D721Med (cell line): ENCODE data around the gene PARP8.

Experiments used
- DNase-seq: peaks from one replicate; pipeline ENCODE4 v3.0.0; 2011; ENCODE audit warnings: low spot score; ENCODE audit not compliant: insufficient read length
- FAIRE-seq: peaks from 2 replicates; lab custom pipeline; 2011; peaks lifted over from hg19 to GRCh38; lab: Jason Lieb, UNC
- CTCF ChIP-seq: IDR thresholded peaks from 2 replicates; pipeline ENCODE4 v1.5.1; 2012; ENCODE audit warnings: mild to moderate bottlenecking, control low read depth; ENCODE audit not compliant: insufficient read depth; ENCODE audit errors: missing control alignments

The PARP8 gene

GRCh38 chr5:50855001-50855400 is 188.6 kb downstream of the PARP8 start:
- DNase-seq, result no peak
- FAIRE-seq, result no peak
- TF ChIP-seq CTCF, result no peak

- FAIRE-seq, result no peak
- TF ChIP-seq CTCF, result no peak
- DNase-seq, result no peak
These were observed 190.1 kb downstream of the PARP8 start for GRCh38 chr5:50856401-50857119.

- TF ChIP-seq CTCF, result no peak
- no peak for DNase-seq
- FAIRE-seq, result no peak
These were observed 197.2 kb downstream of the PARP8 start for GRCh38 chr5:50863534-50864170.

GRCh38 chr5:50864466-50864865 is 198.0 kb downstream of the PARP8 start:
- DNase-seq (no peak), FAIRE-seq (no peak)
- no peak for TF ChIP-seq CTCF

- DNase-seq, result no peak
- no peak for FAIRE-seq
- TF ChIP-seq CTCF, result no peak
These were observed 200.0 kb downstream of the PARP8 start for GRCh38 chr5:50866415-50866814.

GRCh38 chr5:50867140-50867539 is 200.7 kb downstream of the PARP8 start:
- FAIRE-seq (no peak), DNase-seq (no peak)
- no peak for TF ChIP-seq CTCF

- no peak for TF ChIP-seq CTCF
- no peak for FAIRE-seq
- DNase-seq, result no peak
These were observed 207.3 kb downstream of the PARP8 start for GRCh38 chr5:50873595-50874277.
